ENCODE data around the gene RPS16.
A peak's percentile ranks its signal among the peaks of the same experiment; 100 is the strongest.
"Not testable (repeated sequence)": the region's sequence is repeated elsewhere in the genome, so short reads cannot be mapped to it uniquely, and the experiment has no call there.

The RPS16 gene

DNA sequence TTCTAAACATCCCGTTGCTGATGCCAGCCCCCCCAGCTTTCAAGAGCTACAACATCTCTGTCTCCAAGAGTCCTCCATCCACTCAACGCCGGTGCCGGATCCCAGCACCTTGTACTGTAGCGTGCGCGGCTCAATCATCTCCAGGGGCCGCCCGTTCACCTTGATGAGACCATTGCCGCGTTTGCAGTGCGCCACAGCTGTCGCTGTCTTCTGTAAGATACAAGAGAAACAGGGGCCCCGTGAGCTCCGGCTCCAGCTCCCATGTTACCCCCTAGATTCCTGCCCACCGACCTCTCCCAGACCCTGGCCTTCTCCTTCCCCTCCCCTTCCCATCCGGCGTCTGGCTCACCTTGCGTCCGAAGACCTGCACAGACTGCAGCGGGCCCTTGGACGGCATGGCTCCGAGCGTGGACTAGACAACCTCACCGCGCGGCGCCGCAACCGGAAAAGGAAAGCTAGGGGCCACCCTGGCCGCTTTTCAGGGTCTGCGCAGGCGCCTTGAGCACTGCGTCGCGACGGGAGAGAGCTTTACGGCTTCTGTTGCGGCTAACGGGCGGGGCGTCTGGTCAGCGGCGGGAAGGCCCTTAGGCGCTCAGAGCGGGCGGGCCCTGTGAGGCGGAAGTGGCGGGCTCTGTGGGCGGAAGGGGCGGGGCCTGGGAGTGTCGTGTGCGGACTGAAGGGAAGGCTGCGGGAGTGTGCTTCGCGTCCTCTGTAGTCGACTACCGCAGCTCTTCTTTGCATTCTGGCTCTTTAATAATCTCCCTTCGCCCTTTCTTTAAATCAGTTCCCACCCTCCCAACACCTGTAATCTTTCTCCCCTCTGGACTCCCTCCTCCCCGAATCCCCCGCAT is at the start of gene RPS16:
Gene RPS16, minus strand, starts transcription at position 451 of the 851 bp plus-strand sequence. Its CDS starts 54 bp downstream, at position 397.
- DNase-seq, result peak; percentile 88 to 98

DNA sequence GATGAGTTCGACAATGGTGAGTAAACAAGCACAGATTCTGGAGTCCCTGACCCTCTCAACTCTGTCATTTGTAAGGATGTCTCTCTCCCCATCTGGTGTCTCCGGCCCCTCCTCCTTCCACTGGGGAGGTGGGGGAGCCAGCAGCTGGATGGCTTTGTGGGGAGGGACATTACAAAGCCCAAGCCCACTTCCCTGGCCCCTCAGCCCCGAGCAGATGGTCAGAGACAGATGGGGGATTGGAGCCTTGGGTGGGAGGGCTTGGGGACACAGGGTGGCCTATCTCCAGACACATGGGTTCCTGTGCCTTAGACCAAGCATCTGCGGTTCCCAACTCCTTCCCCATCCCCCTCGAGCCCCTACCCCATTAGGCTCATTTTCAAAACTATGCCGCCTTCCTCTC is 47.4 kb upstream of the RPS16 start:
- DNase-seq, result no peak

DNA sequence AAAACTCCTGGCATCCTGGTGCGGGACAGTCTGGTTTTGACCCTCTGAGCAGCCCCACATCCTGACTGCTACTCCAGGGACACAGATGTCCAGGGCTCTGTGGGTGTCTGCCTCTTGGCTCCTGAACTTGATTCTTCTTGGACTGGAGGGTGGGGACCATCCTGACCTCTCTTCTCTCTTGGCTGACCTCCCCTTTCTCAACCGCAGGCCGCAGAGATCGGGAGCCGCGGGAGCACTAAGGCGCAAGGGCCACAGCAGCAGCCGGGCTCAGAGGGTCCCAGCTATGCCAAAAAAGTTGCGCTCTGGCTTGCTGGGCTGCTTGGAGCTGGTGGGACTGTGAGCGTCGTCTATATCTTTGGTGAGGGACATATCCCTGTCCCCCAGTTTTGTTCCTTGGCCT is 45.9 kb upstream of the RPS16 start:
- no peak for DNase-seq

DNA sequence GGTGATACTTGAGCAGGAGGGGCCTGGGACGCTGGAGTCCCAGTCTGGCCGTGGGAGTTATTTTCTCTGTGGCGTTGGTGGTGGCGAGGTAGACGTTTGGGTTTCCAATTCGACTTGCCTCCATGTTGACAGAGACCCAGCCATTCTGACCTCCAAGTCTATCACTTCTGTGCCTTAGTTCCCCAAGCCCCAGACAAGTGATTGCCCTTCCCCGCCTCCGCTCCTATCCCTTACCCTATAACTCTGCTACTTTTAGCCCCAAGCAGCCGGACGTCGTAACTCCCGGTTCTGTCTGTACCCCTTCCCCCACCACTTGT is 45.4 kb upstream of the RPS16 start:
- DNase-seq, result no peak

DNA sequence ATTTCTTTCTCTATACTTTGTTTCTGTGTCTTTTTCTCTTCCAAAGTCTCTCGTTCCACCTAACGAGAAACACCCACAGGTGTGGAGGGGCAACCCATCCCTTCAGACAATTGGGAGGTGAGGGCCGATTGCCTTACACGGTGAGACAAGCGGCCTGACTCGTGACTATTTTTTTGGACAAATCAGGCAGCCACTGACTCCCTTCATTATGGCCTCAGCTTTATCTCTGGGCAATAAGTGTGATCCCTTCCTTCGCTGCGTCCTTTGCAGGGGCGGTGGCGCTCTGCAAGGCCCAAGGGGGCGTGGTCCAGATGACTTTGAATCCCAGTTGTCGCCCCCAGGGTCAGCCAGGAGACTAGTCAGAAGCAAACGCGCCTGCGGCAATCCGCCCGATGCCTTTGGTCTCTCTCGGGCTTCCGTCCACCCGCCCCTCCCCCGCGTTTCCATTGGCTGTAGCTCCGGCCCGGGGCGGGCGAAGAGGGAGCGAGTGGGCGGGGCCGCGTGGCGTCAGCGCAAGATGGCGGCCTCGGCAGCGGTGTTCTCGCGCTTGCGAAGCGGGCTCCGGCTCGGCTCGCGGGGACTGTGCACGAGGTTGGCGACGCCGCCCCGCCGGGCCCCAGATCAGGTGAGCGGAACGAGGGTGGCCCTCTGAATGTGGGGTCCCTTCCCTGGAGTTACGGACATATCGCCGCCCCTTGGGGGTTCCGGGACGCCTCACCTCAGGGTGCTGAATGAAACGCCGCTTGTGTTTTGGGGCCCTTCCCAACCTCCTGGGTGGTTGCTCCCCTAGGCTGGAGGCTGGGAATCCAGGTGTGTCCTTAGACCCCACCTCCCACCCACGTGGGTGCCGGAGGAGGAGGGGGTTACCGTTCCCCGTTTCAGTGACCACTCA is 44.8 kb upstream of the RPS16 start, which contains the start of gene TIMM50:
Gene TIMM50, plus strand, starts transcription at position 502 of the 892 bp plus-strand sequence. Its CDS starts 16 bp downstream, at position 518.
- DNase-seq, result peak; percentile 88 to 92

DNA sequence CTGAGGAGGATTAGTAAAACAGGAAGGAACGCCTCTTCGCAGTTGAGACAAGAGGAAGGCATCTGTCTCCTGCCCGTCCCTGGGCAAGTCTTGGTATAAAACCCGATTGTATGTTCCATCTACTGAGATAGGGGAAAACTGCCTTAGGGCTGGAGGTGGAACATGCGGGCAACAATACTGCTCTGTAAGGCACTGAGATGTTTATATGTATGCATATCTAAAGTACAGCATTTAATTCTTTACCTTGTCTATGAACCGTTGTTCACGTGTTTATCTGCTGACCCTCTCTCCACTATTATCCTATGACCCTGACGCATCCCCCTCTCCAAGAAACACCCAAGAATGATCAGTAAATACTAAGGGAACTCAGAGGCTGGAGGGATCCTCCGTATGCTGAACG is 44.2 kb upstream of the RPS16 start:
- no peak for DNase-seq

DNA sequence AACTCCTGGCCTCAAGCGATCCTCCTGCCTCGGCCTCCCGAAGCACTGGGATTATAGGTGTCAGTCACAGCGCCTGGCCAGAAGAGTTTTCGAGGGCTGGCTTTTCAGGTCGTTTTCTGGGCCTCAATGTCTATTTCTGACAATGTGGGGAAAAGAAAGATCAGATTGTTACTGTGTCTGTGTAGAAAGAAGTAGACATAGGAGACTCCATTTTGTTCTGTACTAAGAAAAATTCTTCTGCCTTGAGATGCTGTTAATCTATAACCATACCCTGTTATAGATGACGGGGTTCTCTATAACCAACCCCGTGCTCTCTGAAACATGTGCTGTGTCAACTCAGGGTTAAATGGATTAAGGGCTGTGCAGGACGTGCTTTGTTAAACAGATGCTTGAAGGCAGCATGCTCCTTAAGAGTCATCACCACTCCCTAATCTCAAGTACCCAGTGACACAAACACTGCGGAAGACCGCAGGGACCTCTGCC is 43.6 kb upstream of the RPS16 start:
- not testable (repeated sequence) for DNase-seq

DNA sequence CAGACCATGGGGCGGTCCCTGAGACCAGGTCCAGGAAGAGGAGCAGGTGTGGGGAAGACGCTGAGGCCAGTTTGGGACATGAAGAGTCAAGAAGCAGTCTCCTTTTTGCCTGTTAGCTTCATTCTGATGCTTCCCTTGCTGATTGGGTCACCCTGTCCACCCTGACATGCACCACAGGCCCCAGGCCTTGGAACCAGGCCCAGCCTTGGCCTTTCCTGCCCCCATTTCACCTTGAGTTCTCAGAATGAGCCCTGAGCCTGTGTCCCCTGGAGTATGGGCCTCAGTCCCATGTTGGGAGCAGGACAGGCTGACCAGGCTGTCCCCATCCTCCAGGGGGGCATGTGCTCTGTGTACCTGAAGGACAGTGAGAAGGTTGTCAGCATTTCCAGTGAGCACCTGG is 40.0 kb upstream of the RPS16 start:
- DNase-seq, result no peak

DNA sequence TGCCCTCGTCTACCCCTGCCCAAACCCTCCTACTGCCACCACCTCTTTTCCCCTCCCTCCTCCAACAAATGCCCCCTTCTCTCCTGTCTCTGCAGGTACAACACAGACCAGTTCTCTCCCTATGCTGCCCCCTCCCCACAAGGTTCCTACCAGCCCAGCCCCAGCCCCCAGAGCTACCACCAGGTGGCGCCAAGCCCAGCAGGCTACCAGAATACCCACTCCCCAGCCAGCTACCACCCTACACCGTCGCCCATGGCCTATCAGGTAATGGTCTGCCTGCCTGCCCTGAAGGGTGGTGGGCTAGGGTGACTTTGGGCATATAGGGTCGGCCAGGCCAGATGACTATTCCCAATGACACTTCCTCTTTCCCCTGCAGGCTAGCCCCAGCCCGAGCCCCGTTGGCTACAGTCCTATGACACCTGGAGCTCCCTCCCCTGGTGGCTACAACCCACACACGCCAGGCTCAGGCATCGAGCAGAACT is 38.4 kb upstream of the RPS16 start:
- DNase-seq, result peak; percentile 12 to 27

DNA sequence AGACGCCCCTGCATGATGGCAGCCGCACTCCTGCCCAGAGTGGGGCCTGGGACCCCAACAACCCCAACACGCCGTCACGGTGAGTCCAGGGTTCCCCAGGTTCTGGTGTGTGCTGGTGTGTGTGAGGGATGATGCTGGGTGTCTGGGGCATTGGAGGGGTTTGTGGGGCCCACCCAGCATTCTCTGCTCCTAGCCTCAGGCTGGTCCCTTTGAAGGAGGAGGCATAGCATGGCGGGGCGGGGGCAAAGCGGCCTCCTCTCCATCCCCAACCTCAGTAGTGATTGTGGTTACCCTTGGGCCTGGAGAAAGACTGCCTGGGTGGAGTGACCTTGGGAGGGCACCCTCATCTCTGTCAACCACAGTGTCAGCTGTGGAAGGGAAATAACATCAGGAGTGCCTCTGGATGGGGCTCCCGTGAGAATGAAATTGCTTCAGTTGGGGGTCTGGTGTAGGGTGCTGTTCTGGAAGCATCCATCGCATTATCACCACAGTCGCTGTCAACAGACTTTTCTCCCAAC is 37.8 kb upstream of the RPS16 start:
- DNase-seq, result no peak

DNA sequence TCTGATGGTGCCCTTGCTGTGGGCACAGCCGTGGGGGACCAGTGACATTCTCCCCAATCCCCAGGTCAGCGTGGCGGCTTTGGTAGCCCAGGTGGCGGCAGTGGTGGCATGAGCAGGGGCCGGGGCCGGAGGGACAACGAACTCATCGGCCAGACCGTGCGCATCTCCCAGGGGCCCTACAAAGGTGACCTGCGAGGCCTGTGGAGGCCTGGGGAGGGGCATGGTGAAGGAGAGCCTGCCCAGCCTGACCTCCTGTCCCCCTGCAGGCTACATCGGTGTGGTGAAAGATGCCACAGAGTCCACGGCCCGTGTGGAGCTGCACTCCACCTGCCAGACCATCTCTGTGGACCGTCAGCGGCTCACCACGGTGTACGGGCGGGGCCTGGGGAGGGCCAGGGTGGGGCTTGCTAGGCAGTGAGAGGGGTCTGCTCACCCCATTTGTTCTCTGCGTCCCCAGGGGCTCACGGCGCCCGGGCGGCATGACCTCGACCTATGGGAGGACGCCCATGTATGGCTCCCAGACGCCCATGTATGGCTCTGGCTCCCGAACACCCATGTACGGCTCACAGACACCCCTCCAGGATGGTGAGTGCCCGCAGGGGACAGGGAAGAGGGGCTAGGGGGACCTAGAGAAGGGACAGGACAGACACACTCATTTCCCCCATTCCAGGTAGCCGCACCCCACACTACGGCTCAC is 37.1 kb upstream of the RPS16 start:
- no peak for DNase-seq

DNA sequence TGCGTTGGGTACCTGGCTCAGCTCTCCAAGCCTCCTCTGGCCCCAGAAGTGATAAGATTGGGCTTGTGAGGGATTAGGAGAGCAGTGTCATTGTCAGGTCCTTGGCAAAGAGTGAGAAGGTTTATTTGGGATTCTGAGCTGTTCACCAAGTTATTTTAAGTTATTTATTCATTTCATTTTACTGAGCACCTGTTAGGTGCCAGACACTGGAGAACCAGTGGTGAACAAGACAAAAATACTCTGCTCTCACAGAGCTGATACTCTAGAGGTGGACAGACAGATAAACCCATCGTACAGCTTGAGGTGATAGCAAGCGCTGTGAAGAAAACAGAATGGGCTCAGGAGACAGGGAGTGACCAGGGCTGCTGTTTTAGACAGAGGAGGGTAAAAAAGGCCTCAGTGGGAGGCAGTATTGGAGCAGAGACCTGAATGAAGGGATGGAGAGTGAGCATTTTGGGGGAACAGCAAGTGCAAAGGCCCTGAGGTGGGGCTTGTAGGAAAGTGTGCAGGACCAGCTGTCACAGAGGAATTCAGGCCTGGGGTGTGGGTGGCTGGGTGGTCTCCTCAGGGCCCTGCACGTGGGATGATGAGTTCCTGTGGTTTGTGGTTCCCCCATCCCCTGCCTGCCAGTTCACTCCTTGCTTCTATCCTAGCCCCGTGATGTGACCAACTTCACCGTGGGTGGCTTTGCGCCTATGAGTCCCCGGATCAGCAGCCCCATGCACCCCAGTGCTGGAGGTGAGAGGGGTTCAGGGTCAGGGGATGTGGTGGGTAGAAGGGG is 36.2 kb upstream of the RPS16 start:
- DNase-seq, result no peak

DNA sequence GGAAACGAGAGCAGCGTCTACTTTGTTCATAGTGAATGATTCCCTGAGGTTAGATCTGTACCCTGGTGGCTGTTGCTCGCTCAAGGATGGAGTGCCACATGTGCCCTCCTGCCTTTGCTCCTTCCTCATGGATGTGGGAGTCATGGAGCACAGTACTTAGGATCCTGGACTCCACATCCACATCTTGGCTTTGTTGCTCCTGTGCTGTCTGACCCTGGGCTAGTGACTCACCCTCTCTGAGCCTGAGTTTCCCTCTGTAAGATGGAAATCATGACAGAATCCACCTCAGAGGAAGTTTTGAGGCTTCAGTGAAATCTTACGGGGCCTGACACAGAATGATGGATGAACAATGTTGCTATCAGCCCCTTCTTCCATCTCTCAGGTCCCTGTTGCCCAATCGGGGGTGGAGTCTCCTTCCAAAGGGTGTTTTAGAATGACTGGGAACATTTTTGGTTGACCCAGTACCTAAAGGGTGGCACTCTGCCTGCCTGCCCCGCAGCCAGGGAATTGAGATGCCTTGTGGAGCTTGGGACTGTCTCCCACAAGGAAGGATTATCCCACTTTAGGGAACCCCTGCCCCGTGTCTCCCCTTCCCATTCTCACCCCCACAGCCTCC is 35.1 kb upstream of the RPS16 start:
- DNase-seq, result no peak

DNA sequence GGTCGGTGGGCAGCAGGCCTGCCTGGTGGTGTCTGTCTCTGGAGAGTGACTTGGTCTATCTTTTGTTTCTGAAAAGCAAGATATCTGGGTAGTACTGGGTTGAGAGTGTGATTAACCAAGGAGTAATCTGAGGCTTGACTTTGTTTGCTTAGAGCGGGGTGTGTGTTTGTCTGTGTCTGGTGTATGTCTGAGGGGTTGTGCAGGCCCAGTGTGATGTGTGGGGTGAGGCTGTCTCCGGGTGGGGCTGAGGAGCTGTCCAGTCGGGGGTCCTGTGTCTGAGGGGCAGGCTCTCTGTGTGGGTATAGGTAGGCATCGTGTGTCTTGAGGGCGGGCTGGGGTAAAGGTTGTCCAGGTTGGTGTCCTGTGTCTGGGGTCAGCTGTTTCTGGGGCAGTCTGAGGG is 33.8 kb upstream of the RPS16 start:
- DNase-seq, result no peak

DNA sequence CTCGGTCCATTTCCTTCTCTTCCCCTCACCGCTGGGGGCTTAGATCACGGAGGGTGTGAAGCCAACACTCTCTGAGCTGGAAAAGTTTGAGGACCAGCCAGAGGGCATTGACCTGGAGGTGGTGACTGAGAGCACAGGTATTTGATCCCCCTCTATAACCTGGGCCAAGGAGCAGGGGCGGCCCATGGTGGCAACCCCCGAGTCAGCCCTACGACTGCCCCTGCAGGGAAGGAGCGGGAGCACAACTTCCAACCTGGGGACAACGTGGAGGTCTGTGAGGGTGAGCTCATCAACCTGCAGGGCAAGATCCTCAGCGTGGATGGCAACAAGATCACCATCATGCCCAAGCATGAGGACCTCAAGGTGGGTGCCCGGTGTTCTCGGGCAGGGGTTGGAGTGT is 33.3 kb upstream of the RPS16 start:
- no peak for DNase-seq

DNA sequence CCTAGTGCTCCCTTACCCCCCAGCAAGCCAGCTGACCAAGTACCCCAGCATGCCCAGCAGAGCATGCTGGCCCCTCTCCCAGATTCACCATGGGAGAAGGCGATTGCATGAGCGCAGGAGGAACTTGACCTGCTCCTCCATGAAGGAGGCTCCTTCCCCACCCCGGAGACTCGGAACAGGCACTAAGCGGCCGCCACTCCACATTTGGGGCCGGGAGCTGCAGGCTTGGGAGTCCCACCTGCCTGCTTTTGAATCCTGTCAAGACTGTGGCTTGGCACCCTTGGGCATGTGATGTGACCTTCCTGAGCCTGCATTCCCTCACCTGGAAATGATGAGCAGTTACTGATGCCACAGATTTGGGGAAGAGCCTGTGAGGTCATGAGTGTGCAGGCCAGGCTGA is 32.2 kb upstream of the RPS16 start:
- DNase-seq, result no peak

DNA sequence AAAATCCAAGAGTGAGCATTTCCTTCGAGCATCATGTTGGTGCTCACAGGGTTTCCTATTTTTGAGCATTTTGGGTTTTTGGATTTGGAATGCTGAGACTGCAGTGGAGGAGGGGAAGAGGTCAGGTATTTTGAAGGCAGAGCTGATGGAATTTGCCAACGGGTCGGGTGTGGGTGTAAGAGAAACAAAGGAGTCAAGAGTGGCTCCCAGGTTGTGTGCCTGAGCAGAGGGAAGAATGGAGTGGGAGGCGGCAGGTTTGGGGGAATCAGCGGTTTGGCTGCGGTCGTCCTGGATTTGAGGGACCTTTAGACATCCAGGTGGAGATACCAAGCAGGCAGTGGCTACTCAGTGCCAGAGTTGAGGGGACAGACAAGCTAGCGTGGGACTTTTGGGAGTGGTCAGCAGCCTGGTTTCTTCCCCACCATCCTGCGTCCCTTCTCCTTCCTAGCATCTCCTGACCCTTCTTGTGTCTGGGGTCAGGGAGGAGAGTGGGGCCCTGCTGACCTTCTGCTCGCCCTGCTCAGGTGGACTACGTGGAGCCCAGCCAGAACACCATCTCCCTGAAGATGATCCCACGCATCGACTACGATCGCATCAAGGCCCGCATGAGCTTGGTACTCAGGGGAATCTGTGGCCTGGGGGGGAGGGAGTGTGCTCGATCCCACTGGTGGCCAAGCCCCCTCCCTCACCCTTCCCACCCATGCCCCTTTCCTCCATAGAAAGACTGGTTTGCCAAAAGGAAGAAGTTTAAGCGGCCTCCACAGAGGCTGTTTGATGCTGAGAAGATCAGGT is 30.4 kb upstream of the RPS16 start:
- no peak for DNase-seq

DNA sequence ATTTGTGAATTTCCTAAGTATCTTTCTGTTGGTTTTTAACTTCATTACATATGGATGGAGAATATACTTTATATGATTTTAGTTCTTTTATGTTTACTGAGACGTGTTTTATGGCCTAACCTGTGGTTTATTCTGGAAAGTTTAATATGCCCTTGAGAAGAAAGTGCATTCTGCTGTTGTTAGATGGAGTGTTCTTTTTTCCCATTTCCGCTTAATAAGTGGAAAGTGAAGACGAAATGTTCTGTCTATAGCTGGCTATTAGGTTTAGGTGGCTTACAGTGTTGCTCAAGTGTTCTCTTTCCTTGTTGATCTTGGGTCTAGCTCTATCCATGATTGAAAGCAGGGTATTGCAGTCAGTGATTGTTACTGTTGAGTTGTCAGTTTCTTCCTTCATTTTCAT is 27.7 kb upstream of the RPS16 start:
- DNase-seq, result no peak

DNA sequence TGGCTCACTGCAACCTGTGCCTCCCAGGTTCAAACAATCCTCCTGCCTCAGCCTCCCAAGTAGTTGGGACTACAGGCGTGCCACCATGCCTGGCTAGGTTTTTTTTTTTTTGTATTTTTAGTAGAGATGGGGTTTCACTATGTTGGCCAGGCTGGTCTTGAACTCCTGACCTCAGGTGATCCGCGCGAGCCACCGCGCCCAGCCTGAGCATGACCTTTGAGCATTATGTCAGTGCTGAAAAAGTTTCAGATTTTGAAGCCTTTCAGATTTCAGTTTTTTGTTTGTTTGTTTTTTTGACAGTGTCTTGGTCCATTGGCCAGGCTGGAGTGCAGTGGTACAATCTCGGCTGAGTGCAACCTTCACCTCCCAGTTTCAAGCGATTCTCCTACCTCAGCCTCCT is 15.5 kb upstream of the RPS16 start:
- not testable (repeated sequence) for DNase-seq

DNA sequence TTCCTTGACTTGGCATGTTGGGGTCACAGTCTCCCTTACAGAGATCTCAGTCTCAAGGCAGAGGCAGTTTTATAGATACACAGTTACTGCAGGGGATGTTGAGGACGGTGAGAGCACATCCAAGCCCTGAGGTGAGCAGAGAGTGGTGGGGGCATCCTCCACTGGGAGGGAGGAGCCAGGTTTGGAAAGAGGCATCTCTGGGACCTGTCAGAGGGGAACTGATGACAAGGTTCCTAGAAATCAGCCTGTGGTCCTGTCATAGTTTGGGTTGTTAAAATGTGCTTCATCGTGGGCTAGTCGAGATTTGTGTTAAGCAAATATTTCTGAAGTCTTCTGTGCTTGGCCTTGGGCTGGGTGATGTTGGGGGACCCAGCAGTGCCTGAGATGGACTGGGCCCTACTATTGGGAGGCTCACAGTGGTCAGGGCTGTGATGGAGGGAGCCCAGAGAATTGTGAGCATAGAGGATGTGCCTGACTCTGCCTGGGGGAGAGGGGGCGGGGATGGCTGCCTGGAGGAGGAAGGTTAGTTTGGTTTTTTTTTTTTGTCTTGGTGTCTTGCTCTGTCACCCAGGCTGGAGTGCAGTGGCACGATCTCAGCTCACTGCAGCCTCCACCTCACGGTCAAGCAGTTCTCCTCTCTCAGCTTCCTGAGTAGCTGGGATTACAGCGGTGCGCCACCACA is 13.5 kb upstream of the RPS16 start:
- DNase-seq, result no peak

Measured in bone marrow (tissue), 2 donors.